KMS-11 (cell line): ENCODE measurements around the gene LPIN3.

ENCODE experiments used
- H2AFZ ChIP-seq: fragments of 200-600 bp; sonication (generic); 2 replicates; pipeline ENCODE4 v1.6.1; 2016; ENCODE audit warnings: antibody characterized with exemption, mixed run types, low read depth
- H3K27ac ChIP-seq: fragments of 200-600 bp; sonication (generic); 2 replicates; pipeline ENCODE4 v1.6.1; 2016; ENCODE audit warnings: mild to moderate bottlenecking, mixed run types
- H3K27me3 ChIP-seq: fragments of 200-600 bp; sonication (generic); 2 replicates; pipeline ENCODE4 v1.6.1; 2017; ENCODE audit warnings: mild to moderate bottlenecking, low read depth, mixed run types, moderate library complexity; ENCODE audit not compliant: insufficient read depth
- H3K36me3 ChIP-seq: fragments of 200-600 bp; sonication (generic); 2 replicates; pipeline ENCODE4 v1.6.1; 2017; ENCODE audit warnings: mild to moderate bottlenecking, mixed run types; ENCODE audit not compliant: insufficient read depth
- H3K4me1 ChIP-seq: fragments of 200-600 bp; sonication (generic); 2 replicates; pipeline ENCODE4 v1.6.1; 2016; ENCODE audit warnings: mild to moderate bottlenecking, low read depth, mixed run types; ENCODE audit not compliant: poor library complexity, severe bottlenecking
- H3K4me2 ChIP-seq: fragments of 200-600 bp; sonication (generic); 2 replicates; pipeline ENCODE4 v1.7.0; 2016; ENCODE audit warnings: mild to moderate bottlenecking, mixed run types
- H3K4me3 ChIP-seq: fragments of 200-600 bp; sonication (generic); IDR thresholded peaks from 2 replicates; pipeline ENCODE4 v1.6.1; 2017; ENCODE audit warnings: low read depth, low read length, mixed read lengths; ENCODE audit not compliant: insufficient read depth
- H3K79me2 ChIP-seq: fragments of 200-600 bp; sonication (generic); 2 replicates; pipeline ENCODE4 v1.6.1; 2016; ENCODE audit warnings: low read depth, mixed run types; ENCODE audit not compliant: insufficient read depth
- H3K9ac ChIP-seq: fragments of 200-600 bp; sonication (generic); 2 replicates; pipeline ENCODE4 v1.6.1; 2016; ENCODE audit warnings: mild to moderate bottlenecking, mixed run types
- H4K20me1 ChIP-seq: fragments of 200-600 bp; sonication (generic); 2 replicates; pipeline ENCODE4 v1.6.1; 2016; ENCODE audit warnings: mild to moderate bottlenecking, mixed run types; ENCODE audit not compliant: insufficient read depth
- TF ChIP-seq, protein P1 (sequence below): fragments of 200-600 bp; sonication (generic); conservative IDR thresholded peaks from 2 replicates; pipeline ENCODE4 v1.6.1; 2017; ENCODE audit warnings: low read depth, mild to moderate bottlenecking, antibody characterized with exemption, low read length, moderate library complexity, mixed read lengths

LPIN3 gene

DNA sequence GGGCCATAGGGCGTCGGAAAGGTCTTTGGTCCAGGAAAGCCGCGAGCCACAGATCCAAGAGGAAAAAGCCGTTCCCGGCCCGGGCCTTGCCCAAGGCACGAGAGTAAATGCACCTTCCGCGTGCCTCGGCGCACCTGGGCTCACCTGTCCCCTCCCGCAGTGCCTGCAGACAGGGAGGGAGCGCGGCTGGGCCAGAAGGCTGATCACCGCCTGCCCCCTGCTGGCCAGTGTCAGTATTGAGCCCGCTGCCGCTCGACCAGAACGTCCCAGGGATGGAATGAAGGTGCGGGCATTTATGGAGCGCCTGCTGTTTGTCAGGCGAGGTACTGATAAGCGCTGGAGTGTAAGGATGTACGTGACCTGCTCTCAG, 679 bp upstream of the LPIN3 start:
- no peak overlapping the region for H3K9ac ChIP-seq
- H3K27ac ChIP-seq = no peak overlapping the region
- H3K4me1 ChIP-seq = peaks cover 15% of the 10 kb centered on the region
- no peaks in the 10 kb centered on the region for H3K36me3 ChIP-seq
- H3K4me2 ChIP-seq = peak overlapping the region; percentile 32; the same call in 1 of the 2 replicates
- TF ChIP-seq, protein P1, sequence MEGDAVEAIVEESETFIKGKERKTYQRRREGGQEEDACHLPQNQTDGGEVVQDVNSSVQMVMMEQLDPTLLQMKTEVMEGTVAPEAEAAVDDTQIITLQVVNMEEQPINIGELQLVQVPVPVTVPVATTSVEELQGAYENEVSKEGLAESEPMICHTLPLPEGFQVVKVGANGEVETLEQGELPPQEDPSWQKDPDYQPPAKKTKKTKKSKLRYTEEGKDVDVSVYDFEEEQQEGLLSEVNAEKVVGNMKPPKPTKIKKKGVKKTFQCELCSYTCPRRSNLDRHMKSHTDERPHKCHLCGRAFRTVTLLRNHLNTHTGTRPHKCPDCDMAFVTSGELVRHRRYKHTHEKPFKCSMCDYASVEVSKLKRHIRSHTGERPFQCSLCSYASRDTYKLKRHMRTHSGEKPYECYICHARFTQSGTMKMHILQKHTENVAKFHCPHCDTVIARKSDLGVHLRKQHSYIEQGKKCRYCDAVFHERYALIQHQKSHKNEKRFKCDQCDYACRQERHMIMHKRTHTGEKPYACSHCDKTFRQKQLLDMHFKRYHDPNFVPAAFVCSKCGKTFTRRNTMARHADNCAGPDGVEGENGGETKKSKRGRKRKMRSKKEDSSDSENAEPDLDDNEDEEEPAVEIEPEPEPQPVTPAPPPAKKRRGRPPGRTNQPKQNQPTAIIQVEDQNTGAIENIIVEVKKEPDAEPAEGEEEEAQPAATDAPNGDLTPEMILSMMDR = peak; percentile 99
- peak overlapping the region; percentile 36; the same call in 1 of the 2 replicates for H2AFZ ChIP-seq
- no peaks in the 10 kb centered on the region; the same call in 1 of the 2 replicates for H3K27me3 ChIP-seq
- no peak overlapping the region for H3K4me3 ChIP-seq
- no peaks in the 10 kb centered on the region for H4K20me1 ChIP-seq
- no peaks in the 10 kb centered on the region for H3K79me2 ChIP-seq

DNA sequence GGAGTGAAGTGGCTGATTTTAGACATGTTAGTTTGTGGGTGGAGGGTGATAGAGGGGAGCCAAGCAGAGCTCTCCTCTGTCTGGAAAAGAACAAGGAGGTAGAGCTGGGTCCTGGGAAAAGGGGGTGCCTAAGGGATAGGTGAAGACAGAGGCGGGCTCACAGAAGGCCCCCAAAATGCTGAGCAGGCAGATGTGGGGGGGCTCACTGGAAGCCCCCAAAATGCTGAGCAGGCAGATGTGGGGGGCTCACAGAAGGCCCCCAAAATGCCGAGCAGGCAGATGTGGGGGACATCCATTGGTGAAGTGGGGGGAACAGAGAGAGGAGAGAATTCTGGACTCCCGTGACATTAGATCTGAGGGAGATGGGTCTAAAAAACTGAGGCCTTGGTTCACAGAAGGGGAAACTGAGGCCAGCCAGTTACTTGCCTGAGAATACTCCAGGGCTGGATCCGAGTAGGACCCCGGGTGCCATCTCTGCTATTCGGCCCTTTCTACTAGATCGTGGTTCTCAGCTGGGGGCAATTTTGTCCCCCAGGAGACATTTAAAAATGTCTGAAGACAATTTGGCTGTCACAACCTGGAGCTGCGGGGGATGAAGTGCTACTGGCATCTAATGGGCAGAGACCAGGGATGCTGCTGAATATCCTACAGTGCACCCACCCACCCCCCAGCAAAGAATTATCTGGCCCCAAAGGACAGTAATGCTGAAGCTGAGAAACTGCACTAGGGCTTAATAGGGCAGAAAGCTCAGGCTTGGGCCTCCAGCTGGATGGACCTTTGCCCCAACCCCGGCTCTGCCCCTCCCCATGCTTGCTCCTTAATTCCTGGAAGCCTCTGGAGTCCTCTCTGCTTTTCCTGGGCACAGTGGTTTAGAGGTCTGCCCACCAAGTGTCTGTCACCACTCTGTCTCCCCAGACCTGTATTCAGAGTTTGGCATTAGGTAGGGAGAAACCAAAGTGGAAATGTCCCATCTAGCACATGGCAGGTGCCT, 2.1 kb downstream of the LPIN3 start:
- Histone ChIP-seq H3K4me3 (no peak overlapping the region), H3K4me1 (peaks cover 15% of the 10 kb centered on the region), H3K27ac (no peak overlapping the region), H3K36me3 (no peaks in the 10 kb centered on the region), H3K4me2 (no peak overlapping the region), H3K27me3 (no peaks in the 10 kb centered on the region; the same call in 1 of the 2 replicates), H3K9ac (no peak overlapping the region), H3K79me2 (no peaks in the 10 kb centered on the region), H4K20me1 (no peaks in the 10 kb centered on the region), H2AFZ (no peak overlapping the region)
- TF ChIP-seq, protein P1 = no peak

DNA sequence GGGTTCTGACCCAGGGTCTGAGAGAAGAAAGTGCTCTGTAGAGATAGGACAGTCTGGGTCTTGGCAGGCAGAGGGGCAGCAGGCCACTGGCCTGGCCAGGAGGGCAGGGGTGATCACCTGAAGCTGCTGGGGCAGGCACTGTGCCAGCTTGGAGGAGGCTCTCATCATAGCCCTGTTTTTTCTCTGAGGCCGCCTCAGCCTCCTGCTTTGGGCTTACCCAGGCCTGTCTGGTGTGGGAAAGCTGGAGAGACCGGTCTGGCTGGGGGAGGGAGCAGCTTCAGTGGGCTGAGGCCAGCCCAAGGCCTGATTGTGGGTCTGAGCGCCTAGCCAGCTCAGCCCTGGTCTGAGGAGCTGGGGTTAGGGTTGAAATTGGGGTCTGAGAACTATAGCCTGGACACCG, 3.9 kb downstream of the LPIN3 start:
- no peaks in the 10 kb centered on the region for H3K27me3 ChIP-seq
- no peak overlapping the region for H2AFZ ChIP-seq
- no peak overlapping the region for H3K4me2 ChIP-seq
- TF ChIP-seq, protein P1 = no peak
- H3K79me2 ChIP-seq = no peaks in the 10 kb centered on the region
- no peak overlapping the region for H3K9ac ChIP-seq
- no peaks in the 10 kb centered on the region for H4K20me1 ChIP-seq
- H3K4me3 ChIP-seq = no peak overlapping the region
- H3K27ac ChIP-seq = no peak overlapping the region
- H3K4me1 ChIP-seq = peaks cover 15% of the 10 kb centered on the region
- H3K36me3 ChIP-seq = no peaks in the 10 kb centered on the region

DNA sequence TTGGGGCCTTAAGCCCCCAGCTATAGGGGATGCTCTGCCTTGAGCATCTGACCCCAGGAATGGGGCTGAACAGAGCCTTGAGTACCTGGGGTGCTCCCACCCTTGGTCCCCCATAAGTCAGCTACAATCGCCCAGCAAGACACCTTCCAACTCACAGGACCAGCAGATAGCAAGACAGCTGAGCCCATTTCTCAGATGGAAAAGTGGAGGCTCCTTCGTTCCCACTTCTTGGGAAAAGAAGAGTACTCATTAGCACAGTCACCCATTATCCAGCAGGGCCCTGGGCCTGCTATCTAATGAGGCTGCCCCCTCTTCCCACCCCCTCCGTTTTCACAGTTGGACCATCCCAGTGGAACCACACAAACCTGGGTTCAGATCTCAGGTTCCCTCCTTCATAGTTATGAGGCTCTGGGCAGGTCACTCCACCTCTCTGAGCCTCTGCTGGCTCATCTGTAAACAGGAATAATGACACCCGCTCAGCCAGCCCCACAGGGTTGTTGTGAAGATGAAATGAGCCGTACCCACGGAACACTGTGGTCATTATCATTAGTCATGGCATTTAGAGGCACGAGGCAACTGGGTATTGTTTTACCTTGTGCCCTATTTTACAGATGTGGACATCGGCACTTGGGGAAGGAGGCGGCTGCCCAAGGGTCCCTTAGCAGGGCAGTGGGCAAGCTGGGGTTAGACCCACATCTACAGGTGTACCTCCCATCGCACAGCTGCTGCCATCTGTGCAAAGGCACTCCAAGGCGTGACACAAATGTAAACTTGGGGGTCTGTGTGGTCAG, 4.5 kb downstream of the LPIN3 start:
- Histone ChIP-seq H3K27me3 (no peaks in the 10 kb centered on the region), H3K4me2 (no peak overlapping the region), H3K9ac (no peak overlapping the region), H3K4me3 (no peak overlapping the region), H3K4me1 (peaks cover 8% of the 10 kb centered on the region), H3K36me3 (no peaks in the 10 kb centered on the region), H3K79me2 (no peaks in the 10 kb centered on the region), H4K20me1 (no peaks in the 10 kb centered on the region), H3K27ac (no peak overlapping the region), H2AFZ (no peak overlapping the region)
- TF ChIP-seq, protein P1 = no peak
